Activated T-helper 1 cell treated with anti-CD3 and anti-CD28 coated beads, Interleukin-12 subunit alpha, Interleukin-12 subunit beta, Interleukin-2, Interleukin-4 antibody, amounts not matched to agents 30 ng/mL and 10 ng/mL and 1 ng/mL, durations not matched to agents 14 hours and 24 hours and 36 hours (primary cell): Measurements from ENCODE around the gene SLC6A11. TPM values are rescaled to one million over a fixed set of nuclear protein-coding genes. Genes with fewer than 3 reads are reported as not detected.

Source experiments
- DNase-seq: peaks from one replicate; pipeline ENCODE4 v3.0.0; 2021; ENCODE audit warnings: low spot score
- H3K27ac Mint-ChIP-seq: one replicate; pipeline ENCODE4 v1.8.0; 2021; ENCODE audit warnings: mild to moderate bottlenecking, mixed read lengths
- H3K27me3 Mint-ChIP-seq: one replicate; pipeline ENCODE4 v1.8.0; 2022; ENCODE audit warnings: mild to moderate bottlenecking, moderate library complexity, mixed read lengths; ENCODE audit not compliant: insufficient read depth
- H3K36me3 Mint-ChIP-seq: one replicate; pipeline ENCODE4 v1.8.0; 2021; ENCODE audit warnings: low read depth, mixed read lengths
- H3K4me1 Mint-ChIP-seq: one replicate; pipeline ENCODE4 v1.8.0; 2021; ENCODE audit warnings: low read depth, mixed read lengths
- H3K4me3 Mint-ChIP-seq: one replicate; pipeline ENCODE4 v1.8.0; 2021; ENCODE audit warnings: mild to moderate bottlenecking, moderate library complexity, mixed read lengths
- H3K9me3 Mint-ChIP-seq: one replicate; pipeline ENCODE4 v1.8.0; 2021; ENCODE audit warnings: mixed read lengths
- intact Hi-C: fragments of 100-400 bp; cut with micrococcal nuclease; formaldehyde crosslinking; loops from one replicate; pipeline ENCODE4 v1.15.1; 2024
- total RNA-seq: library from RNA; stranded (reverse); gene quantifications from 2 replicates; pipeline ENCODE4 v1.2.3, GENCODE V29; 2022

The SLC6A11 gene
- total RNA-seq, 1 donor from 2014 or later = not detected

- Mint-ChIP-seq H3K36me3 (no peaks in the 10 kb centered on the region), H3K4me3 (no peak overlapping the region), H3K4me1 (no peaks in the 10 kb centered on the region), H3K27ac (no peak overlapping the region), H3K27me3 (peaks cover 2% of the 10 kb centered on the region), H3K9me3 (peaks cover 17% of the 10 kb centered on the region)
- no peak for DNase-seq
- intact Hi-C loops = no loop called here
Measured at GRCh38 chr3:10887015-10887414, 71.0 kb downstream of the SLC6A11 start.

GRCh38 chr3:10888518-10889090 is 72.6 kb downstream of the SLC6A11 start:
- Mint-ChIP-seq H3K4me3 (no peak overlapping the region), H3K27me3 (peaks cover 2% of the 10 kb centered on the region), H3K27ac (no peak overlapping the region), H3K4me1 (no peaks in the 10 kb centered on the region), H3K36me3 (no peaks in the 10 kb centered on the region), H3K9me3 (peaks cover 17% of the 10 kb centered on the region)
- DNase-seq = no peak
- intact Hi-C loops = no loop called here

GRCh38 chr3:10889206-10889960 is 73.4 kb downstream of the SLC6A11 start:
- Mint-ChIP-seq H3K9me3 (peaks cover 17% of the 10 kb centered on the region), H3K27me3 (peaks cover 4% of the 10 kb centered on the region), H3K4me1 (no peaks in the 10 kb centered on the region), H3K27ac (no peak overlapping the region), H3K4me3 (no peak overlapping the region), H3K36me3 (no peaks in the 10 kb centered on the region)
- DNase-seq = no peak
- intact Hi-C loops = no loop called here

GRCh38 chr3:10890665-10891064 is 74.6 kb downstream of the SLC6A11 start:
- Mint-ChIP-seq H3K27me3 (peaks cover 4% of the 10 kb centered on the region), H3K36me3 (no peaks in the 10 kb centered on the region)
- intact Hi-C loops = no loop called here

GRCh38 chr3:10892622-10893021 is 76.6 kb downstream of the SLC6A11 start:
- DNase-seq = no peak
- Mint-ChIP-seq H3K4me1 (no peaks in the 10 kb centered on the region), H3K27me3 (peaks cover 4% of the 10 kb centered on the region), H3K4me3 (no peak overlapping the region), H3K36me3 (no peaks in the 10 kb centered on the region), H3K9me3 (peaks cover 17% of the 10 kb centered on the region), H3K27ac (no peak overlapping the region)
- intact Hi-C loops = no loop called here

More at GRCh38 chr3:10890665-10891064, 74.6 kb downstream of the SLC6A11 start:
- Mint-ChIP-seq H3K27ac (no peak overlapping the region), H3K4me1 (no peaks in the 10 kb centered on the region), H3K4me3 (no peak overlapping the region), H3K9me3 (peaks cover 17% of the 10 kb centered on the region)
- no peak for DNase-seq

GRCh38 chr3:10901296-10901945 is 85.4 kb downstream of the SLC6A11 start:
- Mint-ChIP-seq H3K9me3 (peaks cover 18% of the 10 kb centered on the region), H3K27me3 (peaks cover 2% of the 10 kb centered on the region), H3K4me3 (no peak overlapping the region), H3K27ac (no peak overlapping the region), H3K36me3 (no peaks in the 10 kb centered on the region), H3K4me1 (no peaks in the 10 kb centered on the region)
- intact Hi-C loops = no loop called here
- DNase-seq = no peak

- Mint-ChIP-seq H3K4me3 (no peak overlapping the region), H3K27me3 (no peaks in the 10 kb centered on the region), H3K9me3 (peaks cover 49% of the 10 kb centered on the region), H3K4me1 (no peaks in the 10 kb centered on the region), H3K27ac (no peak overlapping the region), H3K36me3 (no peaks in the 10 kb centered on the region)
- intact Hi-C loops = no loop called here
- no peak for DNase-seq
Measured at GRCh38 chr3:10907262-10907661, 91.2 kb downstream of the SLC6A11 start.

- H3K4me1 Mint-ChIP-seq = no peaks in the 10 kb centered on the region
- no peak overlapping the region for H3K27ac Mint-ChIP-seq
- DNase-seq = no peak
- intact Hi-C loops = no loop called here
- no peaks in the 10 kb centered on the region for H3K27me3 Mint-ChIP-seq
- no peak overlapping the region for H3K4me3 Mint-ChIP-seq
- H3K36me3 Mint-ChIP-seq = no peaks in the 10 kb centered on the region
- peaks cover 42% of the 10 kb centered on the region for H3K9me3 Mint-ChIP-seq
Measured at GRCh38 chr3:10910367-10910766, 94.3 kb downstream of the SLC6A11 start.

GRCh38 chr3:10911350-10912002 is 95.4 kb downstream of the SLC6A11 start:
- Mint-ChIP-seq H3K9me3 (peaks cover 31% of the 10 kb centered on the region), H3K36me3 (no peaks in the 10 kb centered on the region), H3K4me3 (no peak overlapping the region), H3K4me1 (no peaks in the 10 kb centered on the region), H3K27me3 (no peaks in the 10 kb centered on the region), H3K27ac (no peak overlapping the region)
- no peak for DNase-seq
- intact Hi-C loops = no loop called here

GRCh38 chr3:10912786-10913185 is 96.8 kb downstream of the SLC6A11 start:
- Mint-ChIP-seq H3K27ac (no peak overlapping the region), H3K27me3 (no peaks in the 10 kb centered on the region), H3K36me3 (no peaks in the 10 kb centered on the region), H3K4me1 (no peaks in the 10 kb centered on the region), H3K9me3 (peaks cover 18% of the 10 kb centered on the region), H3K4me3 (no peak overlapping the region)
- DNase-seq = no peak
- intact Hi-C loops = no loop called here

- peaks cover 3% of the 10 kb centered on the region for H3K27me3 Mint-ChIP-seq
- H3K36me3 Mint-ChIP-seq = no peaks in the 10 kb centered on the region
- no peak overlapping the region for H3K4me3 Mint-ChIP-seq
- intact Hi-C loops = no loop called here
- no peaks in the 10 kb centered on the region for H3K4me1 Mint-ChIP-seq
- no peak overlapping the region for H3K27ac Mint-ChIP-seq
- H3K9me3 Mint-ChIP-seq = no peaks in the 10 kb centered on the region
- DNase-seq = no peak
Measured at GRCh38 chr3:10915376-10915775, 99.3 kb downstream of the SLC6A11 start.

- H3K9me3 Mint-ChIP-seq = no peaks in the 10 kb centered on the region
- H3K27ac Mint-ChIP-seq = no peak overlapping the region
- no peak overlapping the region for H3K4me3 Mint-ChIP-seq
- no peaks in the 10 kb centered on the region for H3K4me1 Mint-ChIP-seq
- no peaks in the 10 kb centered on the region for H3K36me3 Mint-ChIP-seq
- intact Hi-C loops = no loop called here
- no peak for DNase-seq
- H3K27me3 Mint-ChIP-seq = peaks cover 5% of the 10 kb centered on the region
Measured at GRCh38 chr3:10917176-10917575, 101.1 kb downstream of the SLC6A11 start.

GRCh38 chr3:10918011-10918410 is 102.0 kb downstream of the SLC6A11 start:
- Mint-ChIP-seq H3K4me1 (no peaks in the 10 kb centered on the region), H3K4me3 (no peak overlapping the region), H3K9me3 (no peaks in the 10 kb centered on the region), H3K27ac (no peak overlapping the region), H3K27me3 (peaks cover 10% of the 10 kb centered on the region), H3K36me3 (no peaks in the 10 kb centered on the region)
- intact Hi-C loops = no loop called here
- no peak for DNase-seq
